ENCODE measurements around the gene BST2. TPM values are rescaled to one million over a fixed set of nuclear protein-coding genes. Genes with fewer than 3 reads are reported as not detected.
A peak's percentile ranks its signal among the peaks of the same experiment; 100 is the strongest.

Gene BST2
- total RNA-seq, 1 donor = 10.1 TPM

GRCh38 chr19:17448131-17448967 lies 42.9 kb upstream of the BST2 start, which contains the start of gene TMEM221:
TMEM221 (minus strand) TSS chr19:17448668; CDS start chr19:17448462, 206 bp downstream.
- Histone ChIP-seq H3K79me2 (ENCODE audit: insufficient read depth, low read length) (no peaks in the 10 kb centered on the region), H3K4me2 (ENCODE audit: insufficient read depth, low read length) (peak within 1 kb of the TSS; percentile 71), H3K4me3 (ENCODE audit: insufficient read depth, low read length) (peak within 1 kb of the TSS; percentile 60), H3K36me3 (ENCODE audit: insufficient read depth, low read length) (no peaks in the 10 kb centered on the region), H4K20me1 (ENCODE audit: insufficient read depth, low read length) (no peaks in the 10 kb centered on the region), H3K9me3 (ENCODE audit: low read depth, low read length) (no peaks in the 10 kb centered on the region), H2AFZ (ENCODE audit: low read length) (no peak within 1 kb of the TSS), H3K27me3 (ENCODE audit: insufficient read depth, low read length) (peaks cover 16% of the 10 kb centered on the region), H3K4me1 (ENCODE audit: insufficient read depth, low read length) (no peaks in the 10 kb centered on the region), H3K27ac (ENCODE audit: low read depth, low read length) (no peak within 1 kb of the TSS)
- peak; percentile 95 for DNase-seq (ENCODE audit: insufficient read length, low spot score, missing footprints)
- peak; percentile 36 for TF ChIP-seq CTCF (IDR thresholded peaks at IDR 0.05; ENCODE audit: extremely low read depth, low read depth, low read length)

- Histone ChIP-seq H3K9me3 (ENCODE audit: low read depth, low read length) (no peaks in the 10 kb centered on the region), H2AFZ (ENCODE audit: low read length) (no peak overlapping the region), H3K36me3 (ENCODE audit: insufficient read depth, low read length) (no peaks in the 10 kb centered on the region), H3K4me3 (ENCODE audit: insufficient read depth, low read length) (no peak overlapping the region), H3K79me2 (ENCODE audit: insufficient read depth, low read length) (no peaks in the 10 kb centered on the region), H3K27ac (ENCODE audit: low read depth, low read length) (no peak overlapping the region), H4K20me1 (ENCODE audit: insufficient read depth, low read length) (no peaks in the 10 kb centered on the region), H3K27me3 (ENCODE audit: insufficient read depth, low read length) (peaks cover 16% of the 10 kb centered on the region), H3K4me2 (ENCODE audit: insufficient read depth, low read length) (no peak overlapping the region), H3K4me1 (ENCODE audit: insufficient read depth, low read length) (no peaks in the 10 kb centered on the region)
- no peak for TF ChIP-seq CTCF (IDR thresholded peaks at IDR 0.05; ENCODE audit: extremely low read depth, low read depth, low read length)
- DNase-seq (ENCODE audit: insufficient read length, low spot score, missing footprints) = peak; percentile 21
Measured at GRCh38 chr19:17447704-17448130, 42.3 kb upstream of the BST2 start.

GRCh38 chr19:17445526-17446165 lies 40.2 kb upstream of the BST2 start:
- H3K4me1 ChIP-seq (ENCODE audit: insufficient read depth, low read length) = no peaks in the 10 kb centered on the region
- no peak for TF ChIP-seq CTCF (IDR thresholded peaks at IDR 0.05; ENCODE audit: extremely low read depth, low read depth, low read length)
- no peak overlapping the region for H3K4me2 ChIP-seq (ENCODE audit: insufficient read depth, low read length)
- peaks cover 16% of the 10 kb centered on the region for H3K27me3 ChIP-seq (ENCODE audit: insufficient read depth, low read length)
- H3K9me3 ChIP-seq (ENCODE audit: low read depth, low read length) = no peaks in the 10 kb centered on the region
- H2AFZ ChIP-seq (ENCODE audit: low read length) = no peak overlapping the region
- H3K36me3 ChIP-seq (ENCODE audit: insufficient read depth, low read length) = no peaks in the 10 kb centered on the region
- no peak overlapping the region for H3K4me3 ChIP-seq (ENCODE audit: insufficient read depth, low read length)
- H3K27ac ChIP-seq (ENCODE audit: low read depth, low read length) = no peak overlapping the region
- H4K20me1 ChIP-seq (ENCODE audit: insufficient read depth, low read length) = no peaks in the 10 kb centered on the region
- DNase-seq (ENCODE audit: insufficient read length, low spot score, missing footprints) = peak; percentile 9
- no peaks in the 10 kb centered on the region for H3K79me2 ChIP-seq (ENCODE audit: insufficient read depth, low read length)
